GM12874 (cell line): ENCODE measurements around the gene SLC39A3.

Experiments
- CTCF ChIP-seq: IDR thresholded peaks from 2 replicates; pipeline ENCODE4 v1.5.1; 2011; ENCODE audit warnings: low read depth, mild to moderate bottlenecking, control low read depth, low read length, moderate library complexity; ENCODE audit not compliant: insufficient read depth

Gene SLC39A3

GRCh38 chr19:2782329-2782935 lies 42.6 kb upstream of the SLC39A3 start:
- no peak for TF ChIP-seq CTCF

GRCh38 chr19:2780284-2780683 lies 40.5 kb upstream of the SLC39A3 start:
- TF ChIP-seq CTCF: no peak

DNA sequence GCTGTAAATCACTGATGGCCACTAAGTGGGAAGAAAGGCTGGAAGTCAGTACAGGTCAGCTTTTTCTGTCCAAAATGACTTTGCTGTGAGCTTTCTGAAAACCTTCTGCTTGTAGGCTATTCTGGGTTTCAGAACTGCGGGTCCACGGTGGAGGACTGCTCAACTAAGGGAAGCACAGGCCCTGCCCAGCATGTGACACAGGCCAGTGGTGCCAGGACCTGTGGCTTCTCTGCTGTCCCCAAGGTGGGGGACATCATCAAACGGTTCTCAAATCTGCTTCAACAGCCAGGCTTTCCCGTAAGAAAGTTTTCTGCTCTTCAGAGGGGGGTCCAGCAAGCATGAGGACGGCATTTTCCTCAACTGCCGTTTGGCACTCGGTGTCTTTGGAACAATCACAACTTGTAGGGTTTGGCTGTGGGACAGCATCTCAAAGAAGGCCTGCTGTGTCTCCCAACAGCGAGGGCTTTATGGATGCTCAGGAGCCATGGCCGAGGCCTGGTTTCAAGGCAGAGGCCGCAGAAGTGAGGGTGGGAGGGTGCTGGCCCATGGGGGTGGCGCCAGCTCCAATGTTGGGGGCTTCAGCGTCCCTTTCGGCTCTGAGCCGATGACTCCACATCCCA lies 39.4 kb upstream of the SLC39A3 start:
- TF ChIP-seq CTCF: no peak

DNA sequence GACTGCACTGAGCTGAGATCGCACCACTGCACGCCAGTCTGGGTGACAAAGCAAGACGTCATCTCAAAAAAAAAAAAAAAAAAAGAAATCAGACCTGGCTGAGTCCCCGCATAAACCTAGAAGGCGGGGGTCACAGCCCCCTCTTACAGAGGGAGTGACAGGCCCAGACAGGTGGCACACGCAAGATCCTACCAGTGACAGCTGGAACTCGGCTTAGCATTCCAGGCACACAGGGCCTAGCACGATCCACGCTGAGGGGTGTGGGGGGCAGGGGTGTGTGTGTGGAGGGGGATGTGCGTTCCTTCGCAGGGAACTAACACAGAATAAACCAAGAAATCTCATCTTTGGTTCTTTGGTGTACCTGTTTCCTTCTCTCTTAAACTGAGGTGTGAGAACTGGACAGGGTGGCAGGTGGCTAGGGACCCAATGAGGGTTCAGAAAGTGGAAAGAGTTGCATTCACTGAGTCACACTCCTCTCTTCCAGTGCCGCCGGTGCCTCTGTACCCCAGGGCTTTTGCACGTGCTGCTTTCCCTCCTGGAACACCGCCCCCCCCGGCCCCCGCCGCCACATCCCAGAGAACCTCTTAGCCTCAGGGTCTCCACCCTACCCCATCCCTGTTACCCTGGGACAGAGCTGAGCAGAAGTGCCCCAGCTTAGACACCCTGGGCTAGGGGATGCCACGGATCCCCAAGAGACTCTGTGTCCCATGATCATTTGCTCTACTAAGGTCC lies 38.3 kb upstream of the SLC39A3 start:
- TF ChIP-seq CTCF: no peak

DNA sequence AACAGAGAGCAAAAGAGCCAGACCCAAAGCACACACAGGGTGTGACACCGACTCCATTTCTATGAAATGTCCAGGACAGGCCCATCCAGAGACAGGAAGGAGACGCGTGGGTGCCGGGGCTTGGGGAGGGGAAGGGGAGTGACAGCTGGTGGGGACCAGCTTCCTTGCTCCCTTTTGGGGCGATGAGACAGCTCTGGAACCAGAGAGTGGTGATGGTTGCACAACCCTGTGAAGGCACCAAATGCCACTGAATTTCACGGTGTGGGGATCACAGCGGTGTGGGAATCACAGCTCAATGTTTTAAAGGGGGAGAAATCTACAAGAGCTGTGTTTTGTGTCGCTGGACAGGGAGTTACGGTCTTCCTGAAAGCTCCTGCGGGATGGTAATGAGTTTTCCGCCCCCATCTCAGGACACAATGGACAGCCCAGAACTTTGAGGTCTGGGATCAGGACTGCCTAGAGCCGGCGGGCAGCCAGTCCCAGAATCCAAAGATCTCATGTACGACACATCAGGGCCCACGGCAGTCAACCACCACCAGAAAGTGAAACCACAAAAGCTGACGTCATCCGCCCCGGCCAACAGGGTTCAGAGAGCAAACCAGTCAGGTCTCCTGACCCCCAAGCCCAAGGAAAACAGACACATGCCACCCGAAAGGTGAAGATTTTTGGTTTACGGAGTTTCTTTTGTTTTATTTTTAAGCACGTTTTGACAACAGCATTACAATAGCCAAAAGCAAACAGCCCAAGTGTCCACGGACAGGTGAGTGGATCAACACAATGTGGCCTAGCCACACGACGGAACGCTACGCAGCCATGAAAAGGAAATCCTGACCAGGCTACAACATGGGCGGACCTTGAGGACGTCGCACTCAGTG lies 36.0 kb upstream of the SLC39A3 start:
- no peak for TF ChIP-seq CTCF

- TF ChIP-seq CTCF: no peak
These were observed 35.2 kb upstream of the SLC39A3 start for GRCh38 chr19:2774953-2775555.

GRCh38 chr19:2774083-2774679 lies 34.4 kb upstream of the SLC39A3 start:
- no peak for TF ChIP-seq CTCF
